Central memory CD8-positive, alpha-beta T cell (primary cell): ENCODE results near the gene CADPS.

Experiments used
- ATAC-seq: fragments of 150-1000 bp; cut with Tn5 transposase; replicated peaks from 2 replicates; pipeline ENCODE4 v1.10.0; 2022; ENCODE audit warnings: mild to moderate bottlenecking, moderate FRiP score, moderate number of reproducible peaks; ENCODE audit not compliant: poor library complexity, severe bottlenecking; ENCODE audit errors: extremely low read depth
- DNase-seq, 2 donors: peaks; one replicate each; pipeline ENCODE4 v3.0.0; 2021; ENCODE audit warnings: low spot score in 2 of 2
- H3K27ac Mint-ChIP-seq: one replicate; pipeline ENCODE4 v1.8.0; 2022; ENCODE audit warnings: low read depth, mild to moderate bottlenecking, moderate library complexity, mixed read lengths
- H3K27me3 Mint-ChIP-seq: one replicate; pipeline ENCODE4 v1.8.0; 2022; ENCODE audit warnings: mixed read lengths
- H3K36me3 Mint-ChIP-seq: one replicate; pipeline ENCODE4 v1.8.0; 2022; ENCODE audit warnings: mild to moderate bottlenecking, moderate library complexity, mixed read lengths; ENCODE audit not compliant: insufficient read depth
- H3K4me1 Mint-ChIP-seq: one replicate; pipeline ENCODE4 v1.8.0; 2022; ENCODE audit warnings: mixed read lengths
- H3K4me3 Mint-ChIP-seq: one replicate; pipeline ENCODE4 v1.8.0; 2022; ENCODE audit warnings: mild to moderate bottlenecking, moderate library complexity, mixed read lengths
- H3K9me3 Mint-ChIP-seq: one replicate; pipeline ENCODE4 v1.8.0; 2022; ENCODE audit warnings: mixed read lengths

CADPS gene

GRCh38 chr3:62718011-62718410, 157.2 kb downstream of the CADPS start:
- no peak overlapping the region for H3K4me3 Mint-ChIP-seq
- DNase-seq (no peak), ATAC-seq (no peak)
- no peaks in the 10 kb centered on the region for H3K36me3 Mint-ChIP-seq
- H3K9me3 Mint-ChIP-seq: peaks cover 14% of the 10 kb centered on the region
- no peaks in the 10 kb centered on the region for H3K27me3 Mint-ChIP-seq
- H3K4me1 Mint-ChIP-seq: no peaks in the 10 kb centered on the region
- no peak overlapping the region for H3K27ac Mint-ChIP-seq

- Mint-ChIP-seq H3K9me3 (peaks cover 6% of the 10 kb centered on the region), H3K27me3 (no peaks in the 10 kb centered on the region)
- ATAC-seq: no peak
Observed at GRCh38 chr3:62712746-62713145, 162.5 kb downstream of the CADPS start.

GRCh38 chr3:62710751-62711150, 164.5 kb downstream of the CADPS start:
- no peaks in the 10 kb centered on the region for H3K4me1 Mint-ChIP-seq
- ATAC-seq (no peak), DNase-seq (no peak)
- H3K27ac Mint-ChIP-seq: no peak overlapping the region
- H3K4me3 Mint-ChIP-seq: no peak overlapping the region
- no peaks in the 10 kb centered on the region for H3K9me3 Mint-ChIP-seq
- H3K27me3 Mint-ChIP-seq: no peaks in the 10 kb centered on the region
- no peaks in the 10 kb centered on the region for H3K36me3 Mint-ChIP-seq

More at GRCh38 chr3:62712746-62713145, 162.5 kb downstream of the CADPS start:
- DNase-seq: no peak
- no peaks in the 10 kb centered on the region for H3K36me3 Mint-ChIP-seq
- H3K27ac Mint-ChIP-seq: no peak overlapping the region
- H3K4me1 Mint-ChIP-seq: no peaks in the 10 kb centered on the region
- no peak overlapping the region for H3K4me3 Mint-ChIP-seq

GRCh38 chr3:62708638-62709373, 166.4 kb downstream of the CADPS start:
- no peak for ATAC-seq
- H3K4me3 Mint-ChIP-seq: no peak overlapping the region
- H3K27me3 Mint-ChIP-seq: no peaks in the 10 kb centered on the region
- H3K4me1 Mint-ChIP-seq: no peaks in the 10 kb centered on the region
- no peak for DNase-seq
- H3K36me3 Mint-ChIP-seq: no peaks in the 10 kb centered on the region
- H3K9me3 Mint-ChIP-seq: no peaks in the 10 kb centered on the region
- no peak overlapping the region for H3K27ac Mint-ChIP-seq

- H3K27ac Mint-ChIP-seq: no peak overlapping the region
- H3K4me1 Mint-ChIP-seq: no peaks in the 10 kb centered on the region
- H3K36me3 Mint-ChIP-seq: no peaks in the 10 kb centered on the region
- peaks cover 8% of the 10 kb centered on the region for H3K9me3 Mint-ChIP-seq
- no peak for ATAC-seq
- H3K4me3 Mint-ChIP-seq: no peak overlapping the region
- no peaks in the 10 kb centered on the region for H3K27me3 Mint-ChIP-seq
- DNase-seq: no peak
Observed at GRCh38 chr3:62705721-62706120, 169.5 kb downstream of the CADPS start.

GRCh38 chr3:62703451-62704167, 171.6 kb downstream of the CADPS start:
- ATAC-seq (no peak), DNase-seq (no peak)
- no peaks in the 10 kb centered on the region for H3K27me3 Mint-ChIP-seq
- no peak overlapping the region for H3K4me3 Mint-ChIP-seq
- H3K4me1 Mint-ChIP-seq: no peaks in the 10 kb centered on the region
- no peak overlapping the region for H3K27ac Mint-ChIP-seq
- H3K36me3 Mint-ChIP-seq: no peaks in the 10 kb centered on the region
- peaks cover 8% of the 10 kb centered on the region for H3K9me3 Mint-ChIP-seq

GRCh38 chr3:62700357-62700756, 174.9 kb downstream of the CADPS start:
- H3K27ac Mint-ChIP-seq: no peak overlapping the region
- DNase-seq (no peak), ATAC-seq (no peak)
- H3K9me3 Mint-ChIP-seq: peaks cover 8% of the 10 kb centered on the region
- H3K4me1 Mint-ChIP-seq: no peaks in the 10 kb centered on the region
- no peak overlapping the region for H3K4me3 Mint-ChIP-seq
- H3K27me3 Mint-ChIP-seq: no peaks in the 10 kb centered on the region
- no peaks in the 10 kb centered on the region for H3K36me3 Mint-ChIP-seq

- H3K27me3 Mint-ChIP-seq: no peaks in the 10 kb centered on the region
- no peak overlapping the region for H3K27ac Mint-ChIP-seq
- no peaks in the 10 kb centered on the region for H3K4me1 Mint-ChIP-seq
- H3K4me3 Mint-ChIP-seq: no peak overlapping the region
- no peak for ATAC-seq
- H3K36me3 Mint-ChIP-seq: no peaks in the 10 kb centered on the region
- peaks cover 8% of the 10 kb centered on the region for H3K9me3 Mint-ChIP-seq
- DNase-seq: no peak
Observed at GRCh38 chr3:62699728-62700127, 175.5 kb downstream of the CADPS start.

- Mint-ChIP-seq H3K27me3 (no peaks in the 10 kb centered on the region), H3K9me3 (peaks cover 4% of the 10 kb centered on the region), H3K27ac (no peak overlapping the region), H3K4me1 (no peaks in the 10 kb centered on the region), H3K4me3 (no peak overlapping the region), H3K36me3 (no peaks in the 10 kb centered on the region)
- DNase-seq (no peak), ATAC-seq (no peak)
Observed at GRCh38 chr3:62696011-62696410, 179.2 kb downstream of the CADPS start.

GRCh38 chr3:62688812-62689211, 186.4 kb downstream of the CADPS start:
- DNase-seq (no peak), ATAC-seq (no peak)
- H3K4me3 Mint-ChIP-seq: no peak overlapping the region
- no peaks in the 10 kb centered on the region for H3K27me3 Mint-ChIP-seq
- peaks cover 3% of the 10 kb centered on the region for H3K9me3 Mint-ChIP-seq
- H3K36me3 Mint-ChIP-seq: no peaks in the 10 kb centered on the region
- no peak overlapping the region for H3K27ac Mint-ChIP-seq
- H3K4me1 Mint-ChIP-seq: no peaks in the 10 kb centered on the region

GRCh38 chr3:62688050-62688449, 187.2 kb downstream of the CADPS start:
- Mint-ChIP-seq H3K27me3 (no peaks in the 10 kb centered on the region), H3K4me1 (no peaks in the 10 kb centered on the region), H3K9me3 (peaks cover under 1% of the 10 kb centered on the region), H3K36me3 (no peaks in the 10 kb centered on the region), H3K4me3 (no peak overlapping the region), H3K27ac (no peak overlapping the region)
- ATAC-seq (no peak), DNase-seq (no peak)

GRCh38 chr3:62686503-62687294, 188.5 kb downstream of the CADPS start:
- no peak for DNase-seq
- Mint-ChIP-seq H3K4me1 (no peaks in the 10 kb centered on the region), H3K27me3 (no peaks in the 10 kb centered on the region), H3K4me3 (no peak overlapping the region), H3K36me3 (no peaks in the 10 kb centered on the region), H3K27ac (no peak overlapping the region), H3K9me3 (peaks cover 6% of the 10 kb centered on the region)
- no peak for ATAC-seq
